DOHH2 (cell line): ENCODE data around the gene IGF2.

Source experiments
- H3F3A ChIP-seq: fragments of 200-600 bp; sonication (generic), shearing (Covaris generic); 2 replicates; pipeline ENCODE4 v1.6.0; 2016; ENCODE audit warnings: antibody characterized with exemption, mild to moderate bottlenecking; ENCODE audit not compliant: control insufficient read depth, insufficient read depth
- H3K27ac ChIP-seq: fragments of 200-600 bp; sonication (generic); 2 replicates; pipeline ENCODE4 v1.5.1; 2014; ENCODE audit warnings: low read depth, mild to moderate bottlenecking, low read length, moderate library complexity
- H3K27me3 ChIP-seq: fragments of 200-600 bp; sonication (generic); 2 replicates; pipeline ENCODE4 v1.6.1; 2014; ENCODE audit warnings: mild to moderate bottlenecking, low read length, mixed read lengths; ENCODE audit not compliant: control insufficient read depth
- H3K36me3 ChIP-seq: fragments of 200-600 bp; sonication (generic); 2 replicates; pipeline ENCODE4 v1.6.1; 2014; ENCODE audit warnings: mild to moderate bottlenecking, low read length, moderate library complexity, mixed read lengths; ENCODE audit not compliant: control insufficient read depth
- H3K4me1 ChIP-seq: fragments of 200-600 bp; sonication (generic); 2 replicates; pipeline ENCODE4 v1.6.1; 2014; ENCODE audit warnings: mild to moderate bottlenecking, low read length, mixed read lengths; ENCODE audit not compliant: control insufficient read depth
- H3K4me2 ChIP-seq: fragments of 200-600 bp; sonication (generic); 2 replicates; pipeline ENCODE4 v1.6.0; 2014; ENCODE audit warnings: mild to moderate bottlenecking, low read length, moderate library complexity
- H3K4me3 ChIP-seq: fragments of 200-600 bp; sonication (generic); 2 replicates; pipeline ENCODE4 v1.5.1; 2014; ENCODE audit warnings: mild to moderate bottlenecking, low read length, mixed read lengths
- H3K79me2 ChIP-seq: fragments of 200-600 bp; sonication (generic); 2 replicates; pipeline ENCODE4 v1.6.1; 2014; ENCODE audit warnings: mild to moderate bottlenecking, low read length, mixed read lengths; ENCODE audit not compliant: control insufficient read depth
- H3K9me2 ChIP-seq: fragments of 200-600 bp; sonication (generic); replicated peaks from 2 replicates; pipeline ENCODE4 v1.6.1; 2014; ENCODE audit warnings: mild to moderate bottlenecking, low read length, mixed read lengths; ENCODE audit not compliant: control insufficient read depth
- H3K9me3 ChIP-seq: fragments of 200-600 bp; sonication (generic); 2 replicates; pipeline ENCODE4 v1.6.1; 2014; ENCODE audit warnings: antibody characterized with exemption, low read length, mixed read lengths; ENCODE audit not compliant: control insufficient read depth, insufficient read depth
- H4K20me1 ChIP-seq: fragments of 200-600 bp; sonication (generic); 2 replicates; pipeline ENCODE4 v1.6.0; 2014; ENCODE audit warnings: low read depth, mild to moderate bottlenecking, antibody characterized with exemption, low read length, moderate library complexity; ENCODE audit not compliant: control insufficient read depth, insufficient read depth
- CTCF ChIP-seq: fragments of 200-600 bp; sonication (generic); IDR thresholded peaks from one replicate; pipeline ENCODE4 v1.5.1; 2014; ENCODE audit warnings: antibody characterized with exemption, mild to moderate bottlenecking, low read depth, low read length; ENCODE audit not compliant: poor library complexity, severe bottlenecking
- EZH2phosphoT487 ChIP-seq: fragments of 200-600 bp; sonication (generic); IDR thresholded peaks from 2 replicates; pipeline ENCODE4 v1.6.1; 2017; ENCODE audit warnings: borderline replicate concordance, mild to moderate bottlenecking, antibody characterized with exemption, low read length, moderate library complexity, mixed read lengths

Gene IGF2

GRCh38 chr11:2173150-2173693, 34.0 kb upstream of the IGF2 start:
- Histone ChIP-seq H3K27ac (no peak overlapping the region), H3K4me3 (no peak overlapping the region), H3K4me2 (no peak overlapping the region), H3K36me3 (no peaks in the 10 kb centered on the region), H3K9me3 (no peaks in the 10 kb centered on the region), H4K20me1 (no peaks in the 10 kb centered on the region), H3K4me1 (no peaks in the 10 kb centered on the region), H3K9me2 (no peaks in the 10 kb centered on the region), H3K27me3 (no peaks in the 10 kb centered on the region), H3K79me2 (no peaks in the 10 kb centered on the region), H3F3A (no peaks in the 10 kb centered on the region)
- TF ChIP-seq EZH2phosphoT487 (no peak), CTCF (peak; percentile 59)

- H3K79me2 ChIP-seq, result no peaks in the 10 kb centered on the region
- no peak overlapping the region for H3K4me3 ChIP-seq
- no peaks in the 10 kb centered on the region for H3K4me1 ChIP-seq
- no peak overlapping the region for H3K27ac ChIP-seq
- no peaks in the 10 kb centered on the region for H4K20me1 ChIP-seq
- no peak for TF ChIP-seq EZH2phosphoT487
- TF ChIP-seq CTCF, result no peak
- H3K27me3 ChIP-seq, result no peaks in the 10 kb centered on the region
- no peak overlapping the region for H3K4me2 ChIP-seq
- no peaks in the 10 kb centered on the region for H3K9me2 ChIP-seq
- H3K36me3 ChIP-seq, result no peaks in the 10 kb centered on the region
- no peaks in the 10 kb centered on the region for H3K9me3 ChIP-seq
- no peaks in the 10 kb centered on the region for H3F3A ChIP-seq
Observed at GRCh38 chr11:2172676-2173075, 33.5 kb upstream of the IGF2 start.

DNA sequence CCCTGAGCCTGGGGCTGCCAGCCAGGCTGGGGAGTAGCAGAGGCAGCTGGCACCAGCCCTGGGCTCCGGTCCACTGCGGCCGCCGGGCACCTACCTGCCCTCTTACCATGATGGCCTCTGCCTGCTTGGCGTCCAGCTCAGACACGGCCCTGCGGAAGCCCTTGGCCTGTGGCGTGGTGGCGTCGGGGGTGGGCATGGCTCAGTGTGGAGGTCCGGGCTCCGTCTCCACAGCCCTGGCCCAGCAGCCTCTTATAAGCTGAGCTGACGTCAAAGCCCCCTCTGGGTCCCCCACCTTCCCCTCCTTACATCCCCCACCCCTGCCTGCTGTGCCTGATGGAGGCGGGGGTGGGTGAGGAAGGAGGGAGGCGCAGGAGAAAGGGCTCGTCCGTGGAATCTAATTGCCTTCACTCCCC, 32.4 kb upstream of the IGF2 start, which contains the start of gene TH:
Gene TH, minus strand, starts transcription at position 225 of the 413 bp plus-strand sequence. Its CDS starts 29 bp downstream, at position 196.
- Histone ChIP-seq H3K4me1 (no peaks in the 10 kb centered on the region), H3K9me3 (no peaks in the 10 kb centered on the region), H3K9me2 (no peaks in the 10 kb centered on the region), H3K4me3 (no peak within 1 kb of the TSS), H3K27ac (no peak within 1 kb of the TSS), H3F3A (no peaks in the 10 kb centered on the region), H3K79me2 (no peaks in the 10 kb centered on the region), H3K4me2 (no peak within 1 kb of the TSS), H3K36me3 (no peaks in the 10 kb centered on the region), H3K27me3 (no peaks in the 10 kb centered on the region), H4K20me1 (no peaks in the 10 kb centered on the region)
- TF ChIP-seq EZH2phosphoT487 (no peak), CTCF (no peak)
